ENCODE measurements around the gene PSMG1.

DNA sequence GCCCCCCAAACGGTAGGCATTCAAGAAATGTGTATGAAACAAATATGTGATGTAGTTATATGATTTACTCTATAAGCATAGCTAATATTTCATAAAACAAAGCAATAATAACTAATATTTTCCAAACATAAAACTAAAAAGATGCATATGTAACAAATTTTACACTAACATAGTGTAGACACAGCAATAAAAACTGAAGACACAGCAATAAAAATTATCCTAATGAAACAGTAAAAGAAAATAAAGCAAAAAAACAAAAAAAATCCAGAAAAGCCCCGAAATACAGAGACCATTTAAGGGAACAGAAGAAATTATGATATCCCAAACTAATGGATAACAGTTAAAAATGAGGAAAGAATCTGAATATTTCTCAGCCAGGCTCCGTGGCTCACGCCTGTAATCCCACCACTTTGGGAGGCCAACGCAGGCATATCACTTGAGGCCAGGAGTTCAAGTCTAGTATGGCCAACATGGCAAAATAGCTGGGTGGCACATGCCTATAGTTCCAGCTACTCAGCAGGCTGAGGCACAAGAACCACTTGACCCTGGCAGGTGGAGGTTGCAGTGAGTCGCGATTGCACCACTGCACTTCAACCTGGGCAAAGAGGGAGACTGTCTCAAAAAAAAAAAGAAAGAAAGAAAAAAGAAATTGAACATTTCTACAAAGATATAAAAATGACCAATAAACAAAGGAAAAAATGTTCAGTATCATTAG, 38.2 kb upstream of the PSMG1 start:
- TF ChIP-seq, protein P1, sequence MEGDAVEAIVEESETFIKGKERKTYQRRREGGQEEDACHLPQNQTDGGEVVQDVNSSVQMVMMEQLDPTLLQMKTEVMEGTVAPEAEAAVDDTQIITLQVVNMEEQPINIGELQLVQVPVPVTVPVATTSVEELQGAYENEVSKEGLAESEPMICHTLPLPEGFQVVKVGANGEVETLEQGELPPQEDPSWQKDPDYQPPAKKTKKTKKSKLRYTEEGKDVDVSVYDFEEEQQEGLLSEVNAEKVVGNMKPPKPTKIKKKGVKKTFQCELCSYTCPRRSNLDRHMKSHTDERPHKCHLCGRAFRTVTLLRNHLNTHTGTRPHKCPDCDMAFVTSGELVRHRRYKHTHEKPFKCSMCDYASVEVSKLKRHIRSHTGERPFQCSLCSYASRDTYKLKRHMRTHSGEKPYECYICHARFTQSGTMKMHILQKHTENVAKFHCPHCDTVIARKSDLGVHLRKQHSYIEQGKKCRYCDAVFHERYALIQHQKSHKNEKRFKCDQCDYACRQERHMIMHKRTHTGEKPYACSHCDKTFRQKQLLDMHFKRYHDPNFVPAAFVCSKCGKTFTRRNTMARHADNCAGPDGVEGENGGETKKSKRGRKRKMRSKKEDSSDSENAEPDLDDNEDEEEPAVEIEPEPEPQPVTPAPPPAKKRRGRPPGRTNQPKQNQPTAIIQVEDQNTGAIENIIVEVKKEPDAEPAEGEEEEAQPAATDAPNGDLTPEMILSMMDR (IDR thresholded peaks at IDR 0.05; ENCODE audit: poor library complexity): no peak
- no peak for TF ChIP-seq EZH2 (IDR thresholded peaks at IDR 0.05; ENCODE audit: borderline replicate concordance)

Measured in hepatocyte (in vitro differentiated cells).